Ovary (tissue), 3 donors: Measurements from ENCODE around the gene LRRC4C.

ENCODE experiments used
- CTCF ChIP-seq, 3 donors: fragments of 450-650 bp in 2 of 3; fragments of 200-600 bp in 1 of 3; IDR thresholded peaks; one replicate each; pipeline versions ENCODE4 v1.5.1 to v1.8.0; 2016 to 2022; ENCODE audit warnings: antibody characterized with exemption in 3 of 3, mild to moderate bottlenecking in 1 of 3
- POLR2A ChIP-seq: fragments of 450-650 bp; IDR thresholded peaks from one replicate; pipeline ENCODE4 v1.6.1; 2017; ENCODE audit warnings: antibody characterized with exemption, mild to moderate bottlenecking, moderate library complexity
- donor health status: DM: no; HTN: no; CAD: no.

- TF ChIP-seq CTCF (IDR thresholded peaks at IDR 0.05), result no peak
- no peak for TF ChIP-seq POLR2A
Observed at GRCh38 chr11:40134820-40135570, 1324.5 kb downstream of the LRRC4C start.
